ENCODE measurements around the gene ITIH4. TPM values are rescaled to one million over a fixed set of nuclear protein-coding genes. Genes with fewer than 3 reads are reported as not detected.

Gene ITIH4
- total RNA-seq, 2 experiments from 2014 or later = 35.8 to 40.4 TPM

GRCh38 chr3:52849656-52850055 is 19.2 kb upstream of the ITIH4 start:
- DNase-seq (no peak), ATAC-seq (ENCODE audit: poor library complexity) (no peak)
- H3K27me3 Mint-ChIP-seq = no peaks in the 10 kb centered on the region
- H3K9me3 Mint-ChIP-seq = no peaks in the 10 kb centered on the region
- intact Hi-C loops (cut with DNase I, micrococcal nuclease) = loop anchor here (5.0 kb wide), 2 partner anchors 138 to 348 kb away; no protein-coding TSS in a partner anchor
- Histone ChIP-seq H3K36me3 (ENCODE audit: insufficient read depth, low read length) (peaks cover 64% of the 10 kb centered on the region), H3K4me3 (ENCODE audit: low read length) (no peak overlapping the region), H3K27me3 (ENCODE audit: control insufficient read depth in 1 of 2, insufficient read depth in 2 of 2, low read length in 2 of 2) (no peaks in the 10 kb centered on the region), H3K9me3 (ENCODE audit: control insufficient read depth in 1 of 2, insufficient read depth in 1 of 2, low read length in 2 of 2) (no peaks in the 10 kb centered on the region), H3K27ac (ENCODE audit: low read depth in 1 of 2, low read length in 2 of 2) (no peak overlapping the region), H3K4me1 (ENCODE audit: insufficient read depth, low read length) (no peaks in the 10 kb centered on the region)
- peaks cover 63% of the 10 kb centered on the region for H3K36me3 Mint-ChIP-seq (ENCODE audit: low read depth)
- TF ChIP-seq CTCF (IDR thresholded peaks at IDR 0.05) = no peak
- POLR2A ChIA-PET = no interaction called here
- no peak overlapping the region for H3K4me3 Mint-ChIP-seq
- H3K4me1 Mint-ChIP-seq (ENCODE audit: low read depth) = peaks cover 6% of the 10 kb centered on the region
- CTCF ChIA-PET = no interaction called here
- no peak overlapping the region for H3K27ac Mint-ChIP-seq

GRCh38 chr3:52848617-52849016 is 18.1 kb upstream of the ITIH4 start:
- H3K4me3 Mint-ChIP-seq = no peak overlapping the region
- ChIA-PET CTCF (no interaction called here), POLR2A (no interaction called here)
- no peak for TF ChIP-seq CTCF (IDR thresholded peaks at IDR 0.05)
- Histone ChIP-seq H3K4me1 (ENCODE audit: insufficient read depth, low read length) (no peaks in the 10 kb centered on the region), H3K36me3 (ENCODE audit: insufficient read depth, low read length) (peaks cover 63% of the 10 kb centered on the region), H3K9me3 (ENCODE audit: control insufficient read depth in 1 of 2, insufficient read depth in 1 of 2, low read length in 2 of 2) (no peaks in the 10 kb centered on the region), H3K27me3 (ENCODE audit: control insufficient read depth in 1 of 2, insufficient read depth in 2 of 2, low read length in 2 of 2) (no peaks in the 10 kb centered on the region), H3K27ac (ENCODE audit: low read depth in 1 of 2, low read length in 2 of 2) (no peak overlapping the region), H3K4me3 (ENCODE audit: low read length) (no peak overlapping the region)
- intact Hi-C loops (cut with DNase I, micrococcal nuclease) = no loop called here
- no peak overlapping the region for H3K27ac Mint-ChIP-seq
- peaks cover 65% of the 10 kb centered on the region for H3K36me3 Mint-ChIP-seq (ENCODE audit: low read depth)
- H3K4me1 Mint-ChIP-seq (ENCODE audit: low read depth) = peaks cover 12% of the 10 kb centered on the region
- no peak for ATAC-seq (ENCODE audit: poor library complexity)
- DNase-seq = no peak
- no peaks in the 10 kb centered on the region for H3K9me3 Mint-ChIP-seq
- H3K27me3 Mint-ChIP-seq = no peaks in the 10 kb centered on the region

GRCh38 chr3:52847726-52848125 is 17.3 kb upstream of the ITIH4 start:
- intact Hi-C loops (cut with DNase I, micrococcal nuclease) = no loop called here
- H3K4me3 Mint-ChIP-seq = no peak overlapping the region
- peaks cover 63% of the 10 kb centered on the region for H3K36me3 Mint-ChIP-seq (ENCODE audit: low read depth)
- no peak for DNase-seq
- peaks cover 12% of the 10 kb centered on the region for H3K4me1 Mint-ChIP-seq (ENCODE audit: low read depth)
- ATAC-seq (ENCODE audit: poor library complexity) = no peak
- ChIA-PET POLR2A (no interaction called here), CTCF (no interaction called here)
- H3K36me3 ChIP-seq (ENCODE audit: insufficient read depth, low read length) = peaks cover 69% of the 10 kb centered on the region
- no peak overlapping the region for H3K27ac ChIP-seq (ENCODE audit: low read depth in 1 of 2, low read length in 2 of 2)
- no peak overlapping the region for H3K4me3 ChIP-seq (ENCODE audit: low read length)
- H3K27me3 Mint-ChIP-seq = no peaks in the 10 kb centered on the region
- no peaks in the 10 kb centered on the region for H3K9me3 Mint-ChIP-seq
- H3K4me1 ChIP-seq (ENCODE audit: insufficient read depth, low read length) = no peaks in the 10 kb centered on the region
- H3K27me3 ChIP-seq (ENCODE audit: control insufficient read depth in 1 of 2, insufficient read depth in 2 of 2, low read length in 2 of 2) = no peaks in the 10 kb centered on the region
- no peaks in the 10 kb centered on the region for H3K9me3 ChIP-seq (ENCODE audit: control insufficient read depth in 1 of 2, insufficient read depth in 1 of 2, low read length in 2 of 2)
- H3K27ac Mint-ChIP-seq = no peak overlapping the region
- no peak for TF ChIP-seq CTCF (IDR thresholded peaks at IDR 0.05)

Data from CD4-positive, alpha-beta T cell (primary cell).